ENCODE measurements around the gene NCF2. TPM values are rescaled to one million over a fixed set of nuclear protein-coding genes. Genes with fewer than 3 reads are reported as not detected.

Gene NCF2
- total RNA-seq, 1 experiment from 2014 or later = 5.4 TPM

Other genes with a start within 250 kb of the NCF2 start
- 0.84 and 2.4 TPM in 2 replicates for gene NMNAT2, start 172.1 kb downstream of the NCF2 start, total RNA-seq (2014; rRNA removed; shearing (Covaris generic))
- gene SMG7, start 118.0 kb downstream of the NCF2 start, total RNA-seq (2014; rRNA removed; shearing (Covaris generic)) = 14.3 and 19.0 TPM in 2 replicates
- 279 and 293 TPM in 2 replicates for gene ARPC5, start 45.3 kb upstream of the NCF2 start, total RNA-seq (2014; rRNA removed; shearing (Covaris generic))
- gene APOBEC4, start 62.9 kb upstream of the NCF2 start, total RNA-seq (2014; rRNA removed; shearing (Covaris generic)) = not detected in 2 replicates
- 3.9 and 4.2 TPM in 2 replicates for gene RGL1, start 214.7 kb upstream of the NCF2 start, total RNA-seq (2014; rRNA removed; shearing (Covaris generic))